SU-DHL-6 (cell line): Measurements from ENCODE around the gene PCBD1.

Source experiments
- H2AFZ ChIP-seq: fragments of 200-600 bp; sonication (generic); 2 replicates; pipeline ENCODE4 v1.6.1; 2014; ENCODE audit warnings: low read depth, mild to moderate bottlenecking, moderate library complexity, mixed read lengths, antibody characterized with exemption, low read length; ENCODE audit not compliant: severe bottlenecking
- H3F3A ChIP-seq: fragments of 200-600 bp; shearing (Covaris generic); 2 replicates; pipeline ENCODE4 v1.6.0; 2016; ENCODE audit warnings: antibody characterized with exemption, mild to moderate bottlenecking; ENCODE audit not compliant: insufficient read depth
- H3K27ac ChIP-seq: fragments of 200-600 bp; sonication (generic); 2 replicates; pipeline ENCODE4 v1.5.1; 2016; ENCODE audit warnings: low read depth, mild to moderate bottlenecking, low read length, moderate library complexity, mixed read lengths
- H3K27me3 ChIP-seq: fragments of 200-600 bp; sonication (generic), shearing (Covaris generic); 2 replicates; pipeline ENCODE4 v1.6.0; 2014; ENCODE audit warnings: mild to moderate bottlenecking, low read length
- H3K36me3 ChIP-seq: fragments of 200-600 bp; sonication (generic); 2 replicates; pipeline ENCODE4 v1.6.1; 2014; ENCODE audit warnings: mild to moderate bottlenecking, low read length, mixed read lengths
- H3K4me2 ChIP-seq: fragments of 300-600, 200-600 bp; shearing (Covaris generic), sonication (generic); 2 replicates; pipeline ENCODE4 v1.6.0; 2014; ENCODE audit warnings: low read length, low read depth, mild to moderate bottlenecking; ENCODE audit not compliant: poor library complexity, severe bottlenecking
- H3K4me3 ChIP-seq: fragments of 200-600 bp; sonication (generic); 2 replicates; pipeline ENCODE4 v1.5.1; 2014; ENCODE audit warnings: antibody characterized with exemption, low read length, mild to moderate bottlenecking, mixed read lengths; ENCODE audit not compliant: insufficient read depth, poor library complexity, severe bottlenecking
- H3K79me2 ChIP-seq: fragments of 200-600 bp; sonication (generic); 2 replicates; pipeline ENCODE4 v1.6.1; 2014; ENCODE audit warnings: mild to moderate bottlenecking, low read length, moderate library complexity; ENCODE audit not compliant: insufficient read depth
- H3K9ac ChIP-seq: fragments of 200-600 bp; sonication (generic); 2 replicates; pipeline ENCODE4 v1.7.0; 2014; ENCODE audit warnings: mild to moderate bottlenecking, low read length
- H3K9me2 ChIP-seq: fragments of 200-600 bp; sonication (generic); replicated peaks from 2 replicates; pipeline ENCODE4 v1.6.1; 2014; ENCODE audit warnings: low read length; ENCODE audit not compliant: insufficient read depth
- H3K9me3 ChIP-seq: fragments of 200-600 bp; sonication (generic); 2 replicates; pipeline ENCODE4 v1.6.1; 2014; ENCODE audit warnings: low read length, mixed read lengths; ENCODE audit not compliant: insufficient read depth
- H4K20me1 ChIP-seq: fragments of 200-600 bp; sonication (generic); 2 replicates; pipeline ENCODE4 v1.6.1; 2014; ENCODE audit warnings: low read depth, mild to moderate bottlenecking, antibody characterized with exemption, low read length, moderate library complexity, mixed read lengths
- CTCF ChIP-seq: fragments of 200-600 bp; sonication (generic); IDR thresholded peaks from one replicate; pipeline ENCODE4 v1.5.1; 2017; ENCODE audit warnings: antibody characterized with exemption, mild to moderate bottlenecking, low read length, moderate library complexity; ENCODE audit not compliant: insufficient read depth, poor library complexity, severe bottlenecking
- EZH2phosphoT487 ChIP-seq: fragments of 200-600 bp; sonication (generic), shearing (Covaris generic); conservative IDR thresholded peaks from 2 replicates; pipeline ENCODE4 v1.6.1; 2018; ENCODE audit warnings: mild to moderate bottlenecking, antibody characterized with exemption, low read length, moderate library complexity, mixed read lengths

Gene PCBD1

GRCh38 chr10:70853457-70853856 lies 34.9 kb downstream of the PCBD1 start:
- Histone ChIP-seq H3F3A (no peaks in the 10 kb centered on the region), H3K9ac (no peak overlapping the region), H3K27me3 (no peaks in the 10 kb centered on the region), H3K9me3 (no peaks in the 10 kb centered on the region), H3K36me3 (no peaks in the 10 kb centered on the region), H3K27ac (no peak overlapping the region), H3K4me2 (no peak overlapping the region), H4K20me1 (no peaks in the 10 kb centered on the region), H2AFZ (no peak overlapping the region), H3K9me2 (no peaks in the 10 kb centered on the region), H3K79me2 (no peaks in the 10 kb centered on the region), H3K4me3 (no peak overlapping the region)
- TF ChIP-seq CTCF: no peak
- TF ChIP-seq EZH2phosphoT487: no peak

- H4K20me1 ChIP-seq: no peaks in the 10 kb centered on the region
- no peaks in the 10 kb centered on the region for H3F3A ChIP-seq
- no peaks in the 10 kb centered on the region for H3K9me2 ChIP-seq
- no peaks in the 10 kb centered on the region for H3K27me3 ChIP-seq
- H3K79me2 ChIP-seq: no peaks in the 10 kb centered on the region
- H3K36me3 ChIP-seq: no peaks in the 10 kb centered on the region
- no peak overlapping the region for H3K27ac ChIP-seq
- H3K4me3 ChIP-seq: no peak overlapping the region
- no peaks in the 10 kb centered on the region for H3K9me3 ChIP-seq
- TF ChIP-seq CTCF (no peak), EZH2phosphoT487 (no peak)
- H3K4me2 ChIP-seq: no peak overlapping the region
- no peak overlapping the region for H2AFZ ChIP-seq
- H3K9ac ChIP-seq: no peak overlapping the region
These were observed 35.3 kb downstream of the PCBD1 start for GRCh38 chr10:70853038-70853437.

DNA sequence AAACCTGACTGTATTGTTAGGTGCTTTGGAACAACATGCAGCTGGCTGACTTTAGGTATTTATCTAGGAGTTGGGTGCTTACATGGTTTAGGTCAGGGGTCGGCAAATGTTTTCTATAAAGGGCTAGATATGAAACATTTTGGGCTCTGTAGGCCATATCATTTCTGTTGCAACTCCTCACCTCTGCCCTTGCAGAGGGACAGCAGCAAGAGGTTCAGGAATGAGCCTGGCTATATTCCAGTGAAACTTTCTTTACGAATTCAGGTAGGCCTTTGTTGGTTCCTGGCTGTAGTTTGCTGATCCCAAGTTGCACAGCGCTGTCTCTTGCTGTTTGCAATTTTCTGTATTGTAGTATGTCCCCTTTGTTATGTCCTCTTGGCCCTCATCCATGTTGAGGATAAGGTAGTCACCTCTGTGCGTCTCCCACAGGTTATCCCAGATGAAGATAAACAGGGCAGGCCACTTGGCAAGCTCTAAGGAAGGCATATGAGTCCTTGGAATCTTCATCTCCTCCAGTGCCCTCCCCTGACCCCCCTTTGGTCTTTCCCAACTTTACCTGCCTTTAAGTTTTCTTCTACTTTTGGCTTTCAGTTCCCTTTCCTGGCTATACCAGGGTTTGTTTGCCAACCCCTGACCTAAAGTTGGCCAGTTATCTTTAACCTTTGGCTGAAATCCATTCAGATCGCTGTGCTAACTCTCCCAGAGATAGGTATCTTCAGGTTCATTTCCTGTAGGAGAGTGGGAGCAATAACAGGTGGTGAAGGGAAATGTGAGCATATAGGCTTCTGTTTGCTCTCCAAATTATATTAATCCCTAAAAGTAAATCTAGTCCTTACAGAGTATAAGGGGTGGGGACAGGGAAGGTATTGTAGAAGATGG lies 36.5 kb downstream of the PCBD1 start:
- Histone ChIP-seq H3K4me3 (no peak overlapping the region), H3F3A (no peaks in the 10 kb centered on the region), H3K9ac (no peak overlapping the region), H3K27ac (no peak overlapping the region), H3K36me3 (no peaks in the 10 kb centered on the region), H3K9me3 (no peaks in the 10 kb centered on the region), H4K20me1 (no peaks in the 10 kb centered on the region), H3K9me2 (no peaks in the 10 kb centered on the region), H3K27me3 (no peaks in the 10 kb centered on the region), H3K4me2 (no peak overlapping the region), H2AFZ (no peak overlapping the region), H3K79me2 (no peaks in the 10 kb centered on the region)
- TF ChIP-seq CTCF: no peak
- TF ChIP-seq EZH2phosphoT487: no peak
